Hematopoietic multipotent progenitor cell treated with erythropoietin and hydrocortisone succinate and interleukin-3 and kit ligand, for 6 days (in vitro differentiated cells): Measurements from ENCODE around the gene ZHX3.

Experiments used
- DNase-seq: peaks from one replicate; pipeline ENCODE4 v3.0.0-alpha.2; 2015

The ZHX3 gene, protein sequence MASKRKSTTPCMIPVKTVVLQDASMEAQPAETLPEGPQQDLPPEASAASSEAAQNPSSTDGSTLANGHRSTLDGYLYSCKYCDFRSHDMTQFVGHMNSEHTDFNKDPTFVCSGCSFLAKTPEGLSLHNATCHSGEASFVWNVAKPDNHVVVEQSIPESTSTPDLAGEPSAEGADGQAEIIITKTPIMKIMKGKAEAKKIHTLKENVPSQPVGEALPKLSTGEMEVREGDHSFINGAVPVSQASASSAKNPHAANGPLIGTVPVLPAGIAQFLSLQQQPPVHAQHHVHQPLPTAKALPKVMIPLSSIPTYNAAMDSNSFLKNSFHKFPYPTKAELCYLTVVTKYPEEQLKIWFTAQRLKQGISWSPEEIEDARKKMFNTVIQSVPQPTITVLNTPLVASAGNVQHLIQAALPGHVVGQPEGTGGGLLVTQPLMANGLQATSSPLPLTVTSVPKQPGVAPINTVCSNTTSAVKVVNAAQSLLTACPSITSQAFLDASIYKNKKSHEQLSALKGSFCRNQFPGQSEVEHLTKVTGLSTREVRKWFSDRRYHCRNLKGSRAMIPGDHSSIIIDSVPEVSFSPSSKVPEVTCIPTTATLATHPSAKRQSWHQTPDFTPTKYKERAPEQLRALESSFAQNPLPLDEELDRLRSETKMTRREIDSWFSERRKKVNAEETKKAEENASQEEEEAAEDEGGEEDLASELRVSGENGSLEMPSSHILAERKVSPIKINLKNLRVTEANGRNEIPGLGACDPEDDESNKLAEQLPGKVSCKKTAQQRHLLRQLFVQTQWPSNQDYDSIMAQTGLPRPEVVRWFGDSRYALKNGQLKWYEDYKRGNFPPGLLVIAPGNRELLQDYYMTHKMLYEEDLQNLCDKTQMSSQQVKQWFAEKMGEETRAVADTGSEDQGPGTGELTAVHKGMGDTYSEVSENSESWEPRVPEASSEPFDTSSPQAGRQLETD

DNA sequence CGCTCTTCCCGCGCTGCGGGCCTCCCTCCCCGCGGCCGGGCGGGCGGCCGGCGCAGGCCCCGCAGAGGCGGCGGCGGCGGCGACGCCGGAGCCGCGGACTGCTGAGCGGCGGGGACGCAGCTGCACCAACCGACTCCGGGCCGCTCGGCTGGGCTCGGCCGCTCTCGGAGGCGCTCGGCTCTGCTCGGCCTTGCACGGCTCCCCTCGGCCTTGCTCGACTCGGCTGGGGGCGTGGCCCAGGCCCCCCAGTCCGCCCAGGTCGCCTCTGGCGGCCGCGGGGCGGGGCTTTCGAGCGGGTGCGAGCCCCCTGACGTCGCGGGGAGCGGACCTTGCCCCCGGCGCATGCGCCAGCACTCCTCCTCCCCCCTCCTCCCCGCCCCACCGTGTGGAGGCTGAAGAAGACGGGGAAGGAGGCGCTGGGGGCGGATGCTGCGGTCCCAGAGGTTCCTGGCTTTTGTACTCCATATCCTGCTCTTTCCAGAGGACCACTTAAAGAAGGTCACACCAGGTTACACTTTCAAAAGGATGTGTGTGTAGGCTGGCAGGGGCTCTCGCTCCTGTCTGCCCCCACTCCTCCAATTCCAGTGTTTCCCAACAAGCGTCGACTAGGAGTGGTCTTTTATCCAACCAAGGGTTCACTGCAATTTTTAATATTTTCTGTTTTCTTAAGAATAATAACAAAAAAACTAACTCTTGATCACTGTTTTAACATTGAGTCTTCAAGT is at the start of gene ZHX3:
TSS of gene ZHX3 (minus strand) at position 186 of the 725 bp plus-strand sequence. CDS start 112,815 bp downstream, outside the sequence.
- peak; percentile 98 for DNase-seq

DNA sequence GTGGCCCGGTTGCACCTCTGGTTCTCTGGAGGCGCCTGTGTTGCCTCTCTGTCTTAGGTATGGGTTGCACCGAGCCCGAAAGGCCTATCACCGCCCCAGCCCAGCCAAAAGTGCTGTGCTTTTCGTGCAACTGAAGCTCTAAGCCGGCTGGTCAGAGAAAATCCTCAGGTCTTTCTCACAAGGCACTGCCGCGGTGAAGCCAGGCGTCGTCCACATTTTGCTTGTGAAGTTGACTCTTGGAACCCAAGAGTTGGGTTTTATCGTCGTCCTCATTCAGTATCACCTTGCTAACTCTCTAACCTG is 49.8 kb upstream of the ZHX3 start:
- DNase-seq, result no peak

DNA sequence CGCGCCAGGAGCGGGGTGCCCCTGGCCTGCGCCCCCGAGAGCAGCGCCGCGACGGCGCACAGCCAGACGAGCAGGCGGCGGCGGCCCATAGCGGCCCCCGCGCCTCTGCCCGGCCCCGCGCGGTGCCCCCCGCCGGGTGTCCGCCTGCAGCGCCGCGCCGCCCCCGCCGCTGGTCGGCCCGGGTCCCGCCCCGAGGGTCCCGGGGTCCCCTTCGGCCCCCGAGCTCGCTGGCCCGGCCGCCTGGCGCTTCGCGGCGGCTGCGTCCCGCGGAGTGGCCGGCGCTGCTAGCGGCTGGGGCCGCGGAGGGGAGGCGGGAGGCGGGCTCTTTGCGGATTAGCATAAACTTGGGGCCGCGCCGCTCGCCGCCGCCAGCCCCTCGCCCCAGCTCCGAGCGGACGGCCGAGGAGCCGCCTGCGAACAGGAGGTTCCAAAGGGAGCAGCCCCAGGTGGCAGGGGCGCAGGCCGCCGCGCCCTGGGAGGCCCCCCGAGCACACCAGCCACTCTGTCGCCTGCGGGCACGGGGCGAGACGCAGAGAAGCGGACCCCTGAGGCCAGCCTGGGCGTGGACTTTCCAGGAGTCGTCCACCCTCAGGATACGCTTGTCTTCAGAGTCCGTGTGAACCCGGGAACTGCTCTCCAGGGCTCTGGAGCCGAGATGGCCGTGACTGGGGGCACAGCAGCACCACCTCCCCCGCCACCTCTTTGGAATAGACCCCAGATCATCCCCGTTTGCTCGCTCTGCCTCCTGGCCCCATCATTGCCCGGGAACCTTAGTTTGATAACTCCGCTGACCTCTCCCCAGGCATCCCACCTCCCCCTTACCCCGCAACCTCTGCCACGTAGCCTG is 49.2 kb upstream of the ZHX3 start, which contains the start of gene EMILIN3:
TSS of gene EMILIN3 (minus strand) at position 273 of the 847 bp plus-strand sequence. CDS start at position 89, 184 bp downstream.
- DNase-seq, result no peak

DNA sequence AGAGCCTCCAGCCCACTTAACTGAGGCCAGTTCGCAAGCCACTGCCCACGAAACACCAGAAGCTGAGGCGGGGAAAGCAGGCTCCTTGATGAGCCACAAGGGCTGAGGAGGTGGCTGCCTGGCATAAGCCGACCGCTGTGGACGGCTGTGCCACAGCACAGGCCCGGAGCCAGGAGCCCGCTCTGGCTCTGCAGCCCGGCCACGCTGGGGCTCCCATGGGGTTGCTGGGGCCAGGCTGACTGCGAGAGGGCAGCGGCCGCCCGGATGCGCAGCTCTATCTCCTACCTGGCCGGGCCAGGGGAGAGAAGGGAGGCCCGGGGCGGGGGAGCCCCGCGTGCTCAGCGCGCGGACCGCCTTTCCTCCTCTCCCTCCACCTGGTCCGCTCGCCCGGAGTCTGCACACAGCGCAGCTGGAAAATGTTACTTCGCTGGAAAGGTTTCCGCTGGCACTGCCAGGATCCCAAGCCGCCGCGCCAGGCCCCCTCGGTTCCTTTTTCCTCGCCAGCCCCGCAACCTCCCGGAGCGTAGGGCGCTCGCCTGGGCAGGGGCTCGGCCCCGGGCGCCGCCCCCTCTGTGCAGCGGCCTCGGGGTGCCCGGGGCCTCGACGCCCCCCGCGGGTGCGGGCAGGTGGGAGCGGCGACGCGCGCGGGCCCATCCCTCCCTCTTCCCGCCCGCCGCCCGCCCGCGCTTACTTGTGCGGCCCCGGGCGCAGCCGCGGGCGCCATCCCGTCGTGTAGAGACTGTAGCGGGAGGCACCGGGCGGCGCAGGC is 48.4 kb upstream of the ZHX3 start:
- DNase-seq, result no peak

DNA sequence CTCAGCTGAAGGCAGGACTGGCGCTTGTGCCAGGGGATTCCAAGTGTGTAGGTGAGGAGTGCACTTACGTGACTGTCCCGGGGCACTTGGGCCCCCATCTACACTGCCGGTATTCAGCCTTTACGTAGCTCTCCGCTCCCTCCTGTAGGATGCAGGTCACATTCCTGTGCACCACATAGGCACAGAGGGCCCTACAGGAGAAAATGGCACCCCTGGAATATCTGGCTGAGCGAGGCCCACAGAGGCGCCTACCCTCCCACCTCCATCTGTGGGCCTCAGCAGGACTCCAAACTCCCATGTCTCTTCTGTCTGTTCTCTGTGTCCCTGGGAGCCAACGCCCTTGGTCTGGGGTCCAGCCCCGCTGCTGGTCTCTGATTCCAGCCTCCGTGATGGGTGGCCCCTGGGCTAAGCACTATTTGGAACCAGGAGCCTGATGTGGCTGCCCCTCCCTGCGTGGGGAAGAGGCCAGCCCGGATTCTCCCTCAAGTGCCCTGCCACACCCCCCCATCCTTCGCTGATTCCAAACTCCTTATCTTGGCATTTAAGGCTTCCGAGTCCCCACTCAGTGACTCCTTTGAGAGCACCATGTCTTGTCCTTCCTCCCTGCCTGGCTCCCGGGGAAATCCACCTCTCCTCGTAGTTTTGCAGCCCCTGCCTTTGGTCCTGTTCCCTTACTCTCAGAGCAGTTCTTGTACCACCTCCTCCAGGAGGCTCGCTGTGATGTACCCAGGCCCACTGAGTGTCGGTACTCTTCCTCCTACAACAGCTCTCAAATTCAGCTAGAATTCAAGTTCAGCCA is 47.6 kb upstream of the ZHX3 start:
- no peak for DNase-seq

DNA sequence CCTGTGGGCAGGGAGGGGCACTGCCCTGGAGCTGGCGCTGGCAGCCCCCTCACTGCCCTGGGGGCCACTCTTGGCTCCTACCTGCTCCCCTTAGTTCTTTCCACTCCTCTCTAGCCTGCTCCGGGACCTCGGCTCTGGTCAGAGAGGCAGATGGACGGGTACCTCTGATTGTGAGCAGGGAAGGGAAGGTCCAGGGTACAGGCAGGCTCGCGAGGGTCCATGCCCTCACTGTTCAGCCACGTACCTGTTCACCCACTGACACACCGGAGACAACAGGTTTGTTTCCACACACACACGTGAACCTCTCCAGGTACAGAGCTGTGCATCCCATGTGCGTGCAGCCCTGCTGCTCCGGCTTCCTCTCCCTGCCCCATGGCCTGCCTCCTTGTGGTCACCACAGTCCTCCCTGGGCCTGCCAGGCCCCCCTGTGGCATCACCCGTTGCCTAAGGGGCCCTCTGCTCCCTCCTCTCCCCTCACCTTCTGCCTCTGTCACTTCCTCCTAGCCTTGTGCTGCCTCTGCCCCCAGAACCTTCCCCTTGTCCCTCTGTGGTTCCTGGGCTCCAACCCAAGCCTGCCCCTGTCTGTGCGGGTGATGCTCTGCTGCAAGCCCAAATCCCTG is 46.8 kb upstream of the ZHX3 start:
- no peak for DNase-seq

GRCh38 chr20:41363601-41364000 is 46.1 kb upstream of the ZHX3 start:
- DNase-seq, result no peak

GRCh38 chr20:41362748-41363140 is 45.2 kb upstream of the ZHX3 start:
- DNase-seq, result no peak

DNA sequence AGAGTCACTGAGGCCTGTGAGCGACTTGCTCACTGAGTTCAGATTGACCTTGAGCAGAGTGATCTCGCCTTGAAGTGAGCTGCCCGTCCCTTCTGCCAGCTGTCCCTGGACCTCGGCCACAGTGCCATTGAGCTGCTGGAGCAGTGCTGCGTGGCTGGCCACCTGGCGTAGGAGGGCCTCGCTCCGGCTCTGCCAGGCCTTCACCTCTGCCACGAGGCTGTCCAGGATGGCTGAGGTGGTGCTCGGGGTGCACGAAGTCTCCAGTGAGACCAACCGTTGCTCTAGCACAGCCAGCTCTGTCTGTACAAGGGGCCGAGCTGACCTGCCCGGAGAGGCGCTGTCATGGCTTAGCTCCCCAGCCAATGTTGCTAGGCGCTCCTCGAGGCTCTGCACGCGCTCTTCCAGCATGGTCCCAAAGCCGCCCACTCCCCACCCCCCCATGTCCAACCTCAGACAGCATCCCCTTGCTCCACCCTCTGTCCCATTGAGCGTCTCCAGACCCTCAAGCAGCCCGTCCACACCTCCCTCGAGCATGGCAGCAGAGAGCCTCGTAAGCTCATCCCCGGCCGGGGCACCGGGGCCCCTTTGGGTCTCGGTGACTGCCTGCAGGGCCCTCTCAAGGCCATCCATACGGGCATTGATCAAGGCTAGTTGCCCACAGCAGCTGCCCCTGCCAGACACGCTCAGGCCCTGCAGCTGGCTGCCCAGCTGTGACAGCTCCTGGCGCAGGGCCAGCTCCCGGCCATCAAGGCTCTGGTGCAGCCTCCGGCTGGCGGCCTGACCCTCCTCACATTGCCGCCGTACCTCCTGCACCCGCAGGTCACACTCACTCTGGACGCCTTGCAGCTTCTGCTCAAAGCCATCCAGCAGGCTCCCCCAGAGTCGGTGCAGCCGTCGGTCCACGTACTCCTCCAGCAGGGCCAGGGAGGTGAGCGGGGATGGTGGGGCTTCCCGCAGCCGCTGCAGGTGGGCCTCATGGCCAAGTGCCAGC is 44.5 kb upstream of the ZHX3 start:
- DNase-seq, result no peak

DNA sequence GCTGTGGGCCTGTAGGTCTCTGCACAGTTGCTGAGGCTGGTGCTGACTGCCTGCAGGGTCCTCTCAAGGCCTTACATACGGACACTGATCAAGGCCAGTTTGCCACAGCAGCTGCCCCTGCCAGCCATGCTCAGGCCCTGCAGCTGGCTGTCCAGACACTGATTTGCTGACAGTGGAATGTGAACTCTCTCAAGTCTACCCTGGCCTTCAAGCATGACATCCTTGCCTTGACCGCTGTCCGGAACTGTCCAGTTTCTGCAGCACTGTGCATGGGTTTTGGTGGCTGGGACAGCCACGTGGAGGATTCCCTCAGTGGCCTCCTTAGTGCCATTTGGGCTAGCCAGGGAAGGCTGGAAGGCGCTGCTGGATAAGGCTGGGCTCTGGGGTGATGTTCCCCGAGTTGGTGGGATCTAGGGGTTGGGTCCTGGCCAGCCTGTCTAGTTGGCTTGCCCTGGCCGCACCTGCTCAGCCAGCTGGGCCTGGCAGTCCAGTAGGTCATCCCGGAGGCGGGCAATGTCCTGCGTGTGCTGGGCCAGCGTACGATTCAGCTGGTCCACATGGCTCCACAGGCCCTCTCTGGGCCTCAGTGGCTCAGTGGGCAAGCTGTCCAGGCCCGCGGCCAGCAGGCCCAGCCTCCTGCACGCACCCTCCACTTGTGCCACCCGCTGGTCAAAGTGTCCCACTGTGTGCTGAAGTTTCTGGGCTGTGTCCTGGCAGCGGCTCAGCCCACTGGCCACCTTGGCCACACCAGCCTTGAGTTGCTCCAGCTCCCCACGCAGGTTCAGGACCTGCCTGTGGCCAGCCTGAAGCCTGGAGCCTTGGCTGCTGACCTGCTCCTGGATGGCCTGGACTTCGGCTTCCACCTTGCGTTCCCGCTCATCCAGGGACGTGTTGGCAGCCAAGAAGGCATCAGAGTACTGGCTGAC is 43.6 kb upstream of the ZHX3 start:
- no peak for DNase-seq

DNA sequence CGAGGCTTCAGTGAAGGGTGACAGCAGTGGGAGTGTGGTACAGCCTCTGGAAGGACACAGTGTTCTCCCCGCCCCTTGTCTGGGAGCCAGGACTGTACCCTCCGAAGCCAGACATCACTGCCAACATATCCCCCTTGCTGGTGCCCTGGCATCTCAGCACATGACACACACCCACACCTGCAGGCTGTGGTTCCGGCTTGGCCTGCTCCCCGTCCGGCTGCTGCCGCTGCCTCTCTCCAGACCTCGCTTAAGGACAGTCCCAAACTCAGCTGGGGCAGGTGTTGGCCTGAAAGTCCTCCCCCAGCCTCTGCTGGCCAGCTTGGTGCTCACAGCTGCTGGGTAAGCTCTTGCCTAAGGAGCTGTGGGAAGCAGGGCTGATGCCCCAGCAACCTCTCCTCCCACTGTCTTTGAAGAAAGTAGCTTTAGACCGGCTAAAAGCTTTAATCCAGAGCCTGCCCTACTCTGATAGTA is 42.0 kb upstream of the ZHX3 start:
- DNase-seq, result no peak

GRCh38 chr20:41358717-41359116 is 41.2 kb upstream of the ZHX3 start:
- DNase-seq, result no peak

DNA sequence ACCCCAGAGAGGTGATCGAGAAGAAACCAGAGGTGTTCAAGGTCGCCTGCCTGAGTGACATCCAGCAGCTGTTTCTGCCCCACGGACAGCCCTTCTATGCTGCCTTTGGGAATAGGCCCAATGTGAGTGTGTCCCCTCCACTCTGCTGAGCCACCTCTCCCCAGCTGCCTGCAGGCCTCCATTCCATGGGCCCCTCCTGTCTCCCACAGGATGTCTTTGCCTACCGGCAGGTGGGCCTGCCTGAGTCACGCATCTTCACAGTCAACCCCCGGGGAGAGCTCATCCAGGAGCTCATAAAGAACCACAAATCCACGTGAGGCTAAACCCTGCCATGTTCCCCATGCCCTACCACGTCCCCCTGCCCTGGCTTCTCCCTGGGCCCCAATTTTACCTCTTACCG is 40.7 kb upstream of the ZHX3 start:
- no peak for DNase-seq

DNA sequence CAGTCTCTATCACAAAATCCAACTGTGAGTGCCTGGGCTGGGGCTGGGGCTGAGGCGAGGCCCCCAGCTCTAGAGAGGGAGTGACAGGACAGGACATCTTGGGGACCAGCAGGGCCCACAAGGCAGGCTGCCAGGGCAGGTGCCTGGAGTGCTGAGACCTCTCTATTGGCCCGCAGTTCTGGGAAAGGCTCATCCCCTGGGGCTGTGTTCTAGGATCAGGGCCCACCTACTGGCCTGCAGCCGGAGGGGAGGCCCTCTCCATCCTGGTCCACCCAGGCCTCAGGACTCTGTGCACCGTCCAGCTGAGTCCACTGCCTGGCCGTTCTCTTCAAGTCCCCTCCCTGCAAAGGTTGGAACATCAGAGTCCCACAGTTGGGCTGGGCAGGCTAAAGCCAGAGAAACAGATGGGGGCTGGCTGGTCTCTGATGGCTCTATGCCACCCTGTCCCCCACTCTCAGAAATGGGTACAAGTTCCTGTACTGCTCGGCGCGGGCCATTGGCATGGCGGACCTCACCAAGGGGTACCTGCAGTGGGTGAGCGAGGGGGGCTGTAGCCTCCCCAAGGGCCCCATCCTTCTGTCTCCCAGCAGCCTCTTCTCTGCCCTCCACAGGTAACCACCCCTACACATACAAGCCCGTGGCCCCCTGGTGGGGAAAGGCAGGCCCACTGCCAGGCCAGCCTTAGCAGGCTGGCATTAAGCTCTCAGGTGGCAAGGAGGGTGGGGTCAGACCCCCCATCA is 40.1 kb upstream of the ZHX3 start:
- DNase-seq, result no peak

DNA sequence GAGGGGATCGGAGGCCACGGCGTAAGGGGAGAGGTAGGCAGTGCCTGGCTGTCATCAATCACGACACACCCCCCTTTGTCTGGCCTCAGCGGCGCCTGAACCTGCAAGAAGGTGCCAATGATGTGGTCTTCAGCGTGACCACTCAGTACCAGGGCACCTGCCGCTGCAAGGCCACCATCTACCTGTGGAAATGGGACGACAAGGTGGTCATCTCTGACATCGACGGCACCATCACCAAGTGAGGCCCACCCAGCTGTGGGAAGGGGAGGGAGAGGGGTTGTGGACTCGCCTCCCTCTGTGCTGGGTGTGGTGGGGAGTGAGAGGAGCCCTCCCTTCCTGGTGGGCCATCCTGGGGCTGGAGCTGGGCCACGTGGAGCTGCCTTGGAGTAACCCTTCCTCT is 39.4 kb upstream of the ZHX3 start:
- no peak for DNase-seq

- no peak for DNase-seq
Measured at GRCh38 chr20:41355598-41356203, 38.2 kb upstream of the ZHX3 start.
